NT2/D1 (cell line): ENCODE results near the gene PRSS27.

Experiments
- SUZ12 ChIP-seq: IDR thresholded peaks from 2 replicates; pipeline ENCODE4 v1.6.1; 2011; ENCODE audit not compliant: insufficient read length, insufficient read depth; ENCODE audit errors: extremely low read depth
- YY1 ChIP-seq: IDR thresholded peaks from 2 replicates; pipeline ENCODE4 v1.6.1; 2011; ENCODE audit not compliant: insufficient read length, insufficient read depth
- ZNF274 ChIP-seq: IDR thresholded peaks from 2 replicates; pipeline ENCODE4 v1.6.1; 2011; ENCODE audit warnings: mild to moderate bottlenecking, low read depth, low read length

DNA sequence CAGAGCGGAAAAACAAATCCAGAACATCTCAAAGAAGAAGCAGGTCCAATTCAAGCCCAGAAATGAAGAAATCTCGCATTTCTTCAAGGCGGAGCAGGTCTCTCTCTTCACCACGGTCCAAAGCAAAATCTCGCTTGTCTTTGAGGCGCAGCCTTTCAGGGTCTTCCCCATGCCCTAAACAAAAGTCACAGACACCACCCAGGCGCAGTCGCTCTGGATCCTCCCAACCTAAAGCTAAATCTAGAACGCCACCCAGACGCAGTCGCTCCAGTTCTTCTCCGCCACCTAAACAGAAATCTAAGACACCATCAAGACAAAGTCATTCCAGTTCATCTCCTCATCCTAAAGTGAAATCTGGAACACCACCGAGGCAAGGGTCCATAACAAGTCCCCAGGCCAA, 42.7 kb upstream of the PRSS27 start:
- TF ChIP-seq YY1 (no peak), SUZ12 (no peak), ZNF274 (no peak)
